Measurements from ENCODE around the gene FABP1. TPM values are rescaled to one million over a fixed set of nuclear protein-coding genes. Genes with fewer than 3 reads are reported as not detected.

Gene FABP1
- total RNA-seq, 2 experiments from 2014 or later, result not detected

GRCh38 chr2:88091943-88092342, 35.9 kb downstream of the FABP1 start:
- Mint-ChIP-seq H3K9me3 (ENCODE audit: low read depth) (no peaks in the 10 kb centered on the region), H3K4me1 (peaks cover 3% of the 10 kb centered on the region), H3K4me3 (no peak overlapping the region), H3K27ac (no peak overlapping the region), H3K27me3 (peaks cover 3% of the 10 kb centered on the region), H3K36me3 (no peaks in the 10 kb centered on the region)
- DNase-seq (no peak), ATAC-seq (no peak)
- CTCF ChIA-PET, result no interaction called here

DNA sequence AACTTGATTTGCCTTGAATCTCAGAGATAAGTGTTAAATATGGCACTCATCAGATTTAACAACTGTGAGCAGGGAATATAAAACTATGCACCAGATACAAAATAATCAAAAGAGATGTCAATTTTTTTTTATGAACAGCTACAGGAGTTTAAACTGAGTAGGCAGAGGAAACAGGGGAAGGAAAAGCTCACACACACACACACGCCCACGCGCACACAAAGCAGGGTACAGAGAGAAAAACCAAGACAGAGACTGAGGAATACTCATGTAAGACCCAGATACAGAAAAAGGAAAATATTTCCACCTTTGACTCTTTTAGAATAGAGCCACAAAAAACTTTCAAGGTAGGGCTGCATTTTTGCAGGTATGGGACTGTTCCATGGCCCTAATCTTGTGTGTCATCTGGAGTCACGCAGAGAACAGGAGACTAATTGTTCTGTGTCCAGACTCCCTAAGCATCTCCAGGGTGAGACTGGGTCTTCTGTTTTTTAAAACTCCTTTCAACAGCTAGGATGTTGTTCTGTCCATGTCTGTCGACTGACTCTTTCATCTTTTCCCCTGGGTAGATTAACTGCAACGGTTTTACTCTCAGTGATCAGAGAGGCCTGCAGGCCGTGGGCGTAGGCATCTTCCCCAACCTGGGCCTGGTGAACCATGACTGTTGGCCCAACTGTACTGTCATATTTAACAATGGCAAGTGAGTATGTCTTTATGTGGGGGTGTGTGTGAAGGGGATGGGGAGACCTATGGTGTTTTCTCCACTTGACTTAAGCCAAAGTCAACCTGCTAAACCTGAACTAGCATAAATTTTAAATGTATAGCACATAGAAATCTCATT, 37.2 kb downstream of the FABP1 start:
- CTCF ChIA-PET, result no interaction called here
- Mint-ChIP-seq H3K27ac (no peak overlapping the region), H3K27me3 (peaks cover 3% of the 10 kb centered on the region), H3K4me3 (no peak overlapping the region), H3K36me3 (no peaks in the 10 kb centered on the region), H3K9me3 (ENCODE audit: low read depth) (no peaks in the 10 kb centered on the region), H3K4me1 (peaks cover 3% of the 10 kb centered on the region)
- DNase-seq (no peak), ATAC-seq (no peak)

DNA sequence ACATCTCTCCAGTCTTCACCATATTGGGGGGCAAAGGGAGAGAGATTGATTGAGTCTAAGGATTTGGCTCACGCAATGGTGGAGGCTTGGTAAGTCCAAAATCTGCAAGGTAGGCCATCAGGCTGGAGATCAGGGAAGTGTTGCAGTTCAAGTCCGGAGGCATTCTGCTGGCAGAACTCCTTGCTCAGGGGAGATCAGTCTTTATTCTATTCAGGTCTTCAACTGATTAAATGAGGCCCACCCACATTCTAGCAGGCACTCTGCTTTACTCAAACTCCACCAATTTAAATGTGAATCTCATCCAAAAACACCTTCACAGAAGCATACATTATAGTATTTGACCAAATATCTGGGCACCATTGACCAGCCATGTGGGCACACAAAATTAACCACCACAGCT, 38.9 kb downstream of the FABP1 start:
- H3K27ac Mint-ChIP-seq, result no peak overlapping the region
- H3K4me1 Mint-ChIP-seq, result peaks cover 3% of the 10 kb centered on the region
- H3K4me3 Mint-ChIP-seq, result no peak overlapping the region
- H3K9me3 Mint-ChIP-seq (ENCODE audit: low read depth), result no peaks in the 10 kb centered on the region
- no peaks in the 10 kb centered on the region for H3K27me3 Mint-ChIP-seq
- ATAC-seq, result no peak
- H3K36me3 Mint-ChIP-seq, result no peaks in the 10 kb centered on the region
- CTCF ChIA-PET, result interaction anchor here (0.9 kb wide), 1 partner anchor 28 kb away, joined by 3 read pairs; no protein-coding TSS in a partner anchor
- no peak for DNase-seq

DNA sequence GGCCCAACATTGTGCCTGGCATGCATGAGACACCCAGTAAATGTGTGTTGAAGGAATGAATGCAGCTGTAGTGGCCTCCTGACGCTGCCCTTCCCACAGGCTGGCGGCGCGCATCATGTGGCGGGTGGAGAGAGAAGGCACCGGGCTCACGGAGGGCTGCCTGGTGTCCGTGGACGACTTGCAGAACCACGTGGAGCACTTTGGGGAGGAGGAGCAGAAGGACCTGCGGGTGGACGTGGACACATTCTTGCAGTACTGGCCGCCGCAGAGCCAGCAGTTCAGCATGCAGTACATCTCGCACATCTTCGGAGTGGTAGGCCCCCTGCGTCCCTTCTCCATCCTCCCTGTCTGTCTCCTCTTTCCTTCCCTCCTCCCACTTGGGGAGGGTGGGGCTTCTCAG, 40.1 kb downstream of the FABP1 start:
- ATAC-seq (no peak), DNase-seq (no peak)
- Mint-ChIP-seq H3K4me3 (no peak overlapping the region), H3K27me3 (no peaks in the 10 kb centered on the region), H3K27ac (no peak overlapping the region), H3K9me3 (ENCODE audit: low read depth) (no peaks in the 10 kb centered on the region), H3K4me1 (peaks cover 3% of the 10 kb centered on the region), H3K36me3 (no peaks in the 10 kb centered on the region)
- CTCF ChIA-PET, result no interaction called here

- Mint-ChIP-seq H3K36me3 (no peaks in the 10 kb centered on the region), H3K4me3 (no peak overlapping the region), H3K27ac (no peak overlapping the region), H3K9me3 (ENCODE audit: low read depth) (no peaks in the 10 kb centered on the region), H3K4me1 (peaks cover 3% of the 10 kb centered on the region), H3K27me3 (no peaks in the 10 kb centered on the region)
- DNase-seq, result no peak
- CTCF ChIA-PET, result no interaction called here
- ATAC-seq, result no peak
These were observed 40.8 kb downstream of the FABP1 start for GRCh38 chr2:88087073-88087472.

- CTCF ChIA-PET, result no interaction called here
- no peak overlapping the region for H3K27ac Mint-ChIP-seq
- no peak for ATAC-seq
These were observed 41.5 kb downstream of the FABP1 start for GRCh38 chr2:88086401-88086800.

DNA sequence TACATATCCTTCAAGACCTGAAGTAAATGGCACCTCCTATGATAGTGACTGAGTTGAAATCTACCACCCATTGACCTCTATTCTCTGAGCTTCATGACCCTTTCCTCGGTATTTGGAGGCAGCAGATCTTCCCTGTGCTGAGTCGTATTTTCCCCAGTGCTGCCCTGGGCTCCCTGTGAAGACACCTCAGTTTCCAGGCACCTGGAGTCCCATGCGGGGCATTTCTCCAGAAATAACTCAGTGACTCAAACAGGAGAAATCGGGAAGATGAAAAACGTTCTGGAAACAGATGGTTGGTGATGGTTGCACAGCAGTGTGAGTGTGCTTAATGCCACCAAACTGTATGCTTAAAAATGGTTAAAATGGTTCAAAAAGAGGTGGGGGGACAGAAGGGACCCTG, 42.3 kb downstream of the FABP1 start:
- H3K4me3 Mint-ChIP-seq, result no peak overlapping the region
- H3K27me3 Mint-ChIP-seq, result no peaks in the 10 kb centered on the region
- no peaks in the 10 kb centered on the region for H3K36me3 Mint-ChIP-seq
- H3K9me3 Mint-ChIP-seq (ENCODE audit: low read depth), result no peaks in the 10 kb centered on the region
- H3K4me1 Mint-ChIP-seq, result peaks cover 3% of the 10 kb centered on the region
- ATAC-seq (no peak), DNase-seq (no peak)
- no peak overlapping the region for H3K27ac Mint-ChIP-seq
- CTCF ChIA-PET, result interaction anchor here (1.0 to 1.7 kb wide), 2 partner anchors 25 to 106 kb away, joined by 3 to 4 read pairs; no protein-coding TSS in a partner anchor

More at GRCh38 chr2:88086401-88086800, 41.5 kb downstream of the FABP1 start:
- Mint-ChIP-seq H3K4me1 (peaks cover 3% of the 10 kb centered on the region), H3K4me3 (no peak overlapping the region), H3K36me3 (no peaks in the 10 kb centered on the region), H3K27me3 (no peaks in the 10 kb centered on the region), H3K9me3 (ENCODE audit: low read depth) (no peaks in the 10 kb centered on the region)
- DNase-seq, result no peak

GRCh38 chr2:88085099-88085498, 42.8 kb downstream of the FABP1 start:
- Mint-ChIP-seq H3K9me3 (ENCODE audit: low read depth) (no peaks in the 10 kb centered on the region), H3K27me3 (no peaks in the 10 kb centered on the region), H3K4me1 (no peaks in the 10 kb centered on the region), H3K27ac (no peak overlapping the region), H3K4me3 (no peak overlapping the region), H3K36me3 (no peaks in the 10 kb centered on the region)
- CTCF ChIA-PET, result interaction anchor here (1.0 to 1.7 kb wide), 2 partner anchors 25 to 107 kb away, joined by 3 to 4 read pairs; no protein-coding TSS in a partner anchor
- no peak for ATAC-seq
- no peak for DNase-seq

DNA sequence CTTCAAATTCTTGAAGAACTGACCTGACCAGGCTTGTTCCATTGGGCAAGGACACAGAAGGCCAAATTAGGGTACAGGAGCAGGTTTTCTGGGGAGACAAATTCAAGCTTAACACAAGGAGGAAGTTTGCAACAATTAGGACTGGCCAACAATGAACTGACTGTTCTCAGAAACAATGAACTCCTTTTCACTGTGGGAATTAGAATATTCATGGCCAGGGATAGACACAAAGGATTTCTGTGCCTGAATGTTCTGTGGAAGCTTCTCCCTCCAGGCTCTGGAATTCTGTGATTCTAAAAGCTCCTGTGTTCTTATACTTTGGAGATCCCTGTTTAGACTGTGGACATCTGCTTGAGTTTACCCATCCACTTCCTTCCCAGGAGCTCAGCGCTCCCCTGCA, 45.1 kb downstream of the FABP1 start:
- no peaks in the 10 kb centered on the region for H3K36me3 Mint-ChIP-seq
- H3K27ac Mint-ChIP-seq, result no peak overlapping the region
- no peaks in the 10 kb centered on the region for H3K9me3 Mint-ChIP-seq (ENCODE audit: low read depth)
- H3K4me1 Mint-ChIP-seq, result no peaks in the 10 kb centered on the region
- DNase-seq (no peak), ATAC-seq (no peak)
- H3K27me3 Mint-ChIP-seq, result no peaks in the 10 kb centered on the region
- CTCF ChIA-PET, result no interaction called here
- H3K4me3 Mint-ChIP-seq, result no peak overlapping the region

- no peaks in the 10 kb centered on the region for H3K4me1 Mint-ChIP-seq
- no peaks in the 10 kb centered on the region for H3K36me3 Mint-ChIP-seq
- H3K4me3 Mint-ChIP-seq, result no peak overlapping the region
- no peaks in the 10 kb centered on the region for H3K27me3 Mint-ChIP-seq
- no peaks in the 10 kb centered on the region for H3K9me3 Mint-ChIP-seq (ENCODE audit: low read depth)
- ATAC-seq, result no peak
- DNase-seq, result no peak
- CTCF ChIA-PET, result no interaction called here
- no peak overlapping the region for H3K27ac Mint-ChIP-seq
These were observed 45.8 kb downstream of the FABP1 start for GRCh38 chr2:88081924-88082608.

- no peaks in the 10 kb centered on the region for H3K4me1 Mint-ChIP-seq
These were observed 47.3 kb downstream of the FABP1 start for GRCh38 chr2:88080545-88080944.

GRCh38 chr2:88078643-88079172, 49.2 kb downstream of the FABP1 start:
- no peak for ATAC-seq
- CTCF ChIA-PET, result interaction anchor here (1.0 kb wide), 1 partner anchor 18 kb away, joined by 4 read pairs; no protein-coding TSS in a partner anchor
- no peak for DNase-seq
- Mint-ChIP-seq H3K27ac (no peak overlapping the region), H3K4me1 (no peaks in the 10 kb centered on the region), H3K36me3 (no peaks in the 10 kb centered on the region), H3K4me3 (no peak overlapping the region), H3K9me3 (ENCODE audit: low read depth) (no peaks in the 10 kb centered on the region), H3K27me3 (peaks cover 6% of the 10 kb centered on the region)

More at GRCh38 chr2:88080545-88080944, 47.3 kb downstream of the FABP1 start:
- CTCF ChIA-PET, result no interaction called here
- Mint-ChIP-seq H3K36me3 (no peaks in the 10 kb centered on the region), H3K27me3 (no peaks in the 10 kb centered on the region), H3K27ac (no peak overlapping the region), H3K9me3 (ENCODE audit: low read depth) (no peaks in the 10 kb centered on the region), H3K4me3 (no peak overlapping the region)
- no peak for DNase-seq
- no peak for ATAC-seq

DNA sequence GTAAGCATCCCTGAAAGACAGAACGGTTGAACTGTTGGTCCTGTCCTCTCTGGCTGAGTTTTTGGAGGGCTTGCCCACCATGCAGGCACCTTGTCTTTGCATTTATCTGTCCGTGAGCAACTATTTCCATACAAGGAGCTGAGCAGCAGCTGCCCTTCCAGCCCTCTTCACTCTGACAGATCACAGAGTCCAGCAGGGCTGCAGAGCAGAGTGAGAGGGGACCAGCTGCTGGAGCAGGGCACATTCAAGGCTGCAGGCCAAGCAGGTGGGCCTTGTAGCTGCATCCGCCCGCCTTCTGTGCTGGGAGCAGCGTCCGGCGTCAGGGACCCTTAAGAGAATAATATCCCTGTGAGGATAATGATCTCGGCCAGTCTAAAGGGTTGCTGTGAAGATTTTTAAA, 50.8 kb downstream of the FABP1 start:
- H3K27me3 Mint-ChIP-seq, result peaks cover 9% of the 10 kb centered on the region
- no peaks in the 10 kb centered on the region for H3K9me3 Mint-ChIP-seq (ENCODE audit: low read depth)
- no peaks in the 10 kb centered on the region for H3K4me1 Mint-ChIP-seq
- H3K27ac Mint-ChIP-seq, result no peak overlapping the region
- CTCF ChIA-PET, result interaction anchor here (1.4 kb wide), 1 partner anchor 83 kb away, joined by 4 read pairs; no protein-coding TSS in a partner anchor
- no peaks in the 10 kb centered on the region for H3K36me3 Mint-ChIP-seq
- H3K4me3 Mint-ChIP-seq, result no peak overlapping the region
- DNase-seq, result no peak
- ATAC-seq, result no peak

All from activated CD8-positive, alpha-beta memory T cell treated with anti-CD3 and anti-CD28 coated beads, Interleukin-2, amount 10 ng/mL, durations not matched to agents 7 days and 5 days (primary cell).